Measurements from ENCODE around the gene UBN1.
A peak's percentile ranks its signal among the peaks of the same experiment; 100 is the strongest.
"Not testable (repeated sequence)": the region's sequence is repeated elsewhere in the genome, so short reads cannot be mapped to it uniquely, and the experiment has no call there.

The UBN1 gene

GRCh38 chr16:4909825-4910224 is 62.5 kb downstream of the UBN1 start:
- DNase-seq (ENCODE audit: low read depth) = no peak

- no peak for DNase-seq (ENCODE audit: low read depth)
Measured at GRCh38 chr16:4910828-4911227, 63.5 kb downstream of the UBN1 start.

- peak; percentile 54 for DNase-seq (ENCODE audit: low read depth)
Measured at GRCh38 chr16:4911970-4912386, 64.7 kb downstream of the UBN1 start.

- DNase-seq (ENCODE audit: low read depth) = no peak
Measured at GRCh38 chr16:4913130-4913773, 66.0 kb downstream of the UBN1 start.

GRCh38 chr16:4913774-4914525 is 66.7 kb downstream of the UBN1 start:
- DNase-seq (ENCODE audit: low read depth) = no peak

GRCh38 chr16:4914528-4915225 is 67.4 kb downstream of the UBN1 start:
- DNase-seq (ENCODE audit: low read depth) = no peak

- DNase-seq (ENCODE audit: low read depth) = peak; percentile 78
Measured at GRCh38 chr16:4915226-4915761, 68.0 kb downstream of the UBN1 start.

GRCh38 chr16:4917117-4917516 is 69.8 kb downstream of the UBN1 start:
- no peak for DNase-seq (ENCODE audit: low read depth)

GRCh38 chr16:4918781-4919251 is 71.5 kb downstream of the UBN1 start:
- DNase-seq (ENCODE audit: low read depth) = no peak

- no peak for DNase-seq (ENCODE audit: low read depth)
Measured at GRCh38 chr16:4920826-4921225, 73.5 kb downstream of the UBN1 start.

- DNase-seq (ENCODE audit: low read depth) = no peak
Measured at GRCh38 chr16:4922721-4923342, 75.6 kb downstream of the UBN1 start.

GRCh38 chr16:4923853-4924252 is 76.6 kb downstream of the UBN1 start:
- no peak for DNase-seq (ENCODE audit: low read depth)

- no peak for DNase-seq (ENCODE audit: low read depth)
Measured at GRCh38 chr16:4924593-4925292, 77.5 kb downstream of the UBN1 start.

- no peak for DNase-seq (ENCODE audit: low read depth)
Measured at GRCh38 chr16:4925293-4925607, 78.0 kb downstream of the UBN1 start.

GRCh38 chr16:4925791-4926190 is 78.5 kb downstream of the UBN1 start:
- no peak for DNase-seq (ENCODE audit: low read depth)

GRCh38 chr16:4926928-4927327 is 79.6 kb downstream of the UBN1 start:
- DNase-seq (ENCODE audit: low read depth) = no peak

- no peak for DNase-seq (ENCODE audit: low read depth)
Measured at GRCh38 chr16:4927661-4928060, 80.4 kb downstream of the UBN1 start.

- no peak for DNase-seq (ENCODE audit: low read depth)
Measured at GRCh38 chr16:4928227-4928626, 80.9 kb downstream of the UBN1 start.

- DNase-seq (ENCODE audit: low read depth) = not testable (repeated sequence)
Measured at GRCh38 chr16:4929619-4930018, 82.3 kb downstream of the UBN1 start.

GRCh38 chr16:4931381-4931780 is 84.1 kb downstream of the UBN1 start:
- DNase-seq (ENCODE audit: low read depth) = no peak
